Adipocyte (in vitro differentiated cells): ENCODE measurements around the gene PRX.
"Not testable (repeated sequence)": the region's sequence is repeated elsewhere in the genome, so short reads cannot be mapped to it uniquely, and the experiment has no call there.

ENCODE experiments used
- DNase-seq: peaks from one replicate; pipeline ENCODE4 v3.0.0-alpha.2; 2015; ENCODE audit warnings: low read depth
- H3K27me3 ChIP-seq: replicated peaks from 2 replicates; pipeline ENCODE4 v1.7.0; 2013; ENCODE audit warnings: mild to moderate bottlenecking, low read length, moderate library complexity; ENCODE audit not compliant: control insufficient read depth, insufficient read depth
- H3K36me3 ChIP-seq: 2 replicates; pipeline ENCODE4 v1.7.0; 2013; ENCODE audit warnings: low read length, mild to moderate bottlenecking, moderate library complexity; ENCODE audit not compliant: control insufficient read depth, insufficient read depth, severe bottlenecking
- H3K4me1 ChIP-seq: 2 replicates; pipeline ENCODE4 v1.7.0; 2013; ENCODE audit warnings: mild to moderate bottlenecking, low read length, moderate library complexity; ENCODE audit not compliant: control insufficient read depth, insufficient read depth
- H3K4me3 ChIP-seq: 2 replicates; pipeline ENCODE4 v1.7.0; 2013; ENCODE audit warnings: mild to moderate bottlenecking, low read length, moderate library complexity
- H3K9ac ChIP-seq: 2 replicates; pipeline ENCODE4 v1.7.0; 2013; ENCODE audit warnings: mild to moderate bottlenecking, low read length, moderate library complexity
- H3K9me3 ChIP-seq: 2 replicates; pipeline ENCODE4 v1.7.0; 2013; ENCODE audit warnings: mild to moderate bottlenecking, low read length, moderate library complexity; ENCODE audit not compliant: control insufficient read depth

PRX gene

GRCh38 chr19:40413291-40413845 is at the start of gene PRX:
TSS of gene PRX (minus strand) at chr19:40413378. CDS start at chr19:40407932, 5,446 bp downstream.
- Histone ChIP-seq H3K9ac (no peak within 1 kb of the TSS), H3K27me3 (peaks cover 3% of the 10 kb centered on the region), H3K36me3 (no peaks in the 10 kb centered on the region), H3K4me1 (no peaks in the 10 kb centered on the region), H3K9me3 (no peaks in the 10 kb centered on the region), H3K4me3 (no peak within 1 kb of the TSS)
- no peak for DNase-seq

GRCh38 chr19:40461669-40462221 is 48.6 kb upstream of the PRX start:
- Histone ChIP-seq H3K4me3 (no peak overlapping the region), H3K36me3 (no peaks in the 10 kb centered on the region), H3K4me1 (peaks cover 24% of the 10 kb centered on the region), H3K9ac (no peak overlapping the region), H3K27me3 (no peaks in the 10 kb centered on the region), H3K9me3 (no peaks in the 10 kb centered on the region)
- no peak for DNase-seq

GRCh38 chr19:40460185-40460584 is 47.0 kb upstream of the PRX start:
- no peaks in the 10 kb centered on the region for H3K27me3 ChIP-seq
- no peak overlapping the region for H3K4me3 ChIP-seq
- H3K9ac ChIP-seq: no peak overlapping the region
- DNase-seq: no peak
- peaks cover 15% of the 10 kb centered on the region for H3K4me1 ChIP-seq
- no peaks in the 10 kb centered on the region for H3K36me3 ChIP-seq
- H3K9me3 ChIP-seq: no peaks in the 10 kb centered on the region

GRCh38 chr19:40458597-40458974 is 45.4 kb upstream of the PRX start:
- no peak overlapping the region for H3K9ac ChIP-seq
- no peaks in the 10 kb centered on the region for H3K36me3 ChIP-seq
- H3K9me3 ChIP-seq: no peaks in the 10 kb centered on the region
- H3K27me3 ChIP-seq: no peaks in the 10 kb centered on the region
- no peaks in the 10 kb centered on the region for H3K4me1 ChIP-seq
- no peak for DNase-seq
- H3K4me3 ChIP-seq: no peak overlapping the region

- H3K9me3 ChIP-seq: no peaks in the 10 kb centered on the region
- H3K27me3 ChIP-seq: no peaks in the 10 kb centered on the region
- H3K4me1 ChIP-seq: no peaks in the 10 kb centered on the region
- no peak for DNase-seq
- no peaks in the 10 kb centered on the region for H3K36me3 ChIP-seq
- no peak overlapping the region for H3K9ac ChIP-seq
- H3K4me3 ChIP-seq: no peak overlapping the region
These were observed 44.9 kb upstream of the PRX start for GRCh38 chr19:40457953-40458596.

- no peaks in the 10 kb centered on the region for H3K36me3 ChIP-seq
- H3K9me3 ChIP-seq: no peaks in the 10 kb centered on the region
These were observed 43.9 kb upstream of the PRX start for GRCh38 chr19:40457048-40457447.

GRCh38 chr19:40453943-40454342 is 40.8 kb upstream of the PRX start:
- not testable (repeated sequence) for H3K9ac ChIP-seq, H3K4me3 ChIP-seq, H3K4me1 ChIP-seq, DNase-seq, H3K9me3 ChIP-seq, H3K27me3 ChIP-seq, H3K36me3 ChIP-seq

More at GRCh38 chr19:40457048-40457447, 43.9 kb upstream of the PRX start:
- Histone ChIP-seq H3K9ac (no peak overlapping the region), H3K4me1 (no peaks in the 10 kb centered on the region), H3K4me3 (no peak overlapping the region), H3K27me3 (no peaks in the 10 kb centered on the region)
- DNase-seq: no peak

GRCh38 chr19:40453151-40453735 is 40.1 kb upstream of the PRX start:
- Histone ChIP-seq H3K4me1 (peaks cover 5% of the 10 kb centered on the region), H3K9me3 (no peaks in the 10 kb centered on the region), H3K27me3 (no peaks in the 10 kb centered on the region), H3K36me3 (peaks cover 4% of the 10 kb centered on the region), H3K4me3 (no peak overlapping the region), H3K9ac (no peak overlapping the region)
- DNase-seq: no peak

GRCh38 chr19:40452016-40452415 is 38.8 kb upstream of the PRX start:
- no peak for DNase-seq
- H3K9ac ChIP-seq: no peak overlapping the region
- peaks cover 8% of the 10 kb centered on the region for H3K36me3 ChIP-seq
- H3K27me3 ChIP-seq: no peaks in the 10 kb centered on the region
- no peak overlapping the region for H3K4me3 ChIP-seq
- H3K4me1 ChIP-seq: peaks cover 5% of the 10 kb centered on the region
- H3K9me3 ChIP-seq: no peaks in the 10 kb centered on the region

GRCh38 chr19:40450664-40451063 is 37.5 kb upstream of the PRX start:
- no peak for DNase-seq
- peaks cover 10% of the 10 kb centered on the region for H3K4me1 ChIP-seq
- H3K36me3 ChIP-seq: peaks cover 8% of the 10 kb centered on the region
- no peaks in the 10 kb centered on the region for H3K27me3 ChIP-seq
- H3K9me3 ChIP-seq: no peaks in the 10 kb centered on the region
- no peak overlapping the region for H3K4me3 ChIP-seq
- H3K9ac ChIP-seq: no peak overlapping the region

- DNase-seq: no peak
- Histone ChIP-seq H3K9ac (no peak overlapping the region), H3K9me3 (no peaks in the 10 kb centered on the region), H3K4me1 (peaks cover 15% of the 10 kb centered on the region), H3K27me3 (no peaks in the 10 kb centered on the region), H3K4me3 (no peak overlapping the region), H3K36me3 (peaks cover 8% of the 10 kb centered on the region)
These were observed 36.3 kb upstream of the PRX start for GRCh38 chr19:40449506-40449905.
